ENCODE measurements around the gene SIVA1. TPM values are rescaled to one million over a fixed set of nuclear protein-coding genes. Genes with fewer than 3 reads are reported as not detected.

The SIVA1 gene
- total RNA-seq, 2 donors from 2014 or later = 72.9 TPM

DNA sequence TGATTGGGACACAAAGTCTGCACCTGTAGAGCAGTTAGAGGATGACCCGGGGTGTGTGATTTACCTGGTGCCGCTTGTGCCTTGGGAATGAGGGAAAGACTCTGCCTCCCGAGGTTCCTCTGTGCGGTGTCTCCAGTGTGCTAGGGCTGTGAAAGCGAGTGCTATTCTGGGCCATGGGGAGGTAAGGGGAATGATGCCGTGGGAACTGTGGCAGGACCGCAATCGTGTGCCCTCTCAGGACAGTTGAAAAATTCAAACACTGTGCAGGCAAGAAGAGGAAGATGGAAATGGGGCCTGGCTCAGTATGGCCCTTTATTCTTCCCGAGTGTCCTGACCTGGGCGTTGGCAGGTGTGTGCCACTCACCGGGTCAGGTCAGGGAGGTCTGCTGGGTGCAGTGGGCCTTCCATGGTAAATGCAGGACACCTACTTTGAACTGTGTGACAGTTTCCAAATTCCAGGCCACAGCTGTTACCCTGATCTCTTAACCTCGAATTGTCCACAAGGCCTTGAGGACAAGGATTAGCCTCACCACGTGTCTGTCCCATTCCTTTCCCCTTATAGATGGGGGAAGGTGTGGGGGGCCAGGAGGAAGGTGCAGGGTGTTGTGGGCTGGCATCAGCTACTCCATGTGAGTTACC is 1.4 kb downstream of the SIVA1 start:
- ATAC-seq (replicated peaks in 1 of 2) = no peak
- no peaks in the 10 kb centered on the region for H3K27me3 Mint-ChIP-seq (ENCODE audit: low read depth)
- H3K27ac Mint-ChIP-seq = peak overlapping the region; percentile 55
- no peaks in the 10 kb centered on the region for H3K9me3 Mint-ChIP-seq
- peaks cover 38% of the 10 kb centered on the region for H3K4me1 Mint-ChIP-seq (ENCODE audit: low read depth)
- peak overlapping the region; percentile 91 to 96 for H3K4me3 Mint-ChIP-seq
- no peak for DNase-seq
- H3K36me3 Mint-ChIP-seq (ENCODE audit: insufficient read depth in 2 of 2) = peaks cover 0 to 2% of the 10 kb centered on the region in 2 donors

GRCh38 chr14:104755621-104756020 is 2.7 kb downstream of the SIVA1 start:
- H3K4me1 Mint-ChIP-seq (ENCODE audit: low read depth) = peaks cover 38% of the 10 kb centered on the region
- H3K36me3 Mint-ChIP-seq (ENCODE audit: insufficient read depth in 2 of 2) = peaks cover 0 to 2% of the 10 kb centered on the region in 2 donors
- ATAC-seq (replicated peaks in 1 of 2) (no peak), DNase-seq (no peak)
- no peaks in the 10 kb centered on the region for H3K9me3 Mint-ChIP-seq
- no peak overlapping the region for H3K27ac Mint-ChIP-seq
- H3K4me3 Mint-ChIP-seq = no peak overlapping the region
- H3K27me3 Mint-ChIP-seq (ENCODE audit: low read depth) = no peaks in the 10 kb centered on the region

DNA sequence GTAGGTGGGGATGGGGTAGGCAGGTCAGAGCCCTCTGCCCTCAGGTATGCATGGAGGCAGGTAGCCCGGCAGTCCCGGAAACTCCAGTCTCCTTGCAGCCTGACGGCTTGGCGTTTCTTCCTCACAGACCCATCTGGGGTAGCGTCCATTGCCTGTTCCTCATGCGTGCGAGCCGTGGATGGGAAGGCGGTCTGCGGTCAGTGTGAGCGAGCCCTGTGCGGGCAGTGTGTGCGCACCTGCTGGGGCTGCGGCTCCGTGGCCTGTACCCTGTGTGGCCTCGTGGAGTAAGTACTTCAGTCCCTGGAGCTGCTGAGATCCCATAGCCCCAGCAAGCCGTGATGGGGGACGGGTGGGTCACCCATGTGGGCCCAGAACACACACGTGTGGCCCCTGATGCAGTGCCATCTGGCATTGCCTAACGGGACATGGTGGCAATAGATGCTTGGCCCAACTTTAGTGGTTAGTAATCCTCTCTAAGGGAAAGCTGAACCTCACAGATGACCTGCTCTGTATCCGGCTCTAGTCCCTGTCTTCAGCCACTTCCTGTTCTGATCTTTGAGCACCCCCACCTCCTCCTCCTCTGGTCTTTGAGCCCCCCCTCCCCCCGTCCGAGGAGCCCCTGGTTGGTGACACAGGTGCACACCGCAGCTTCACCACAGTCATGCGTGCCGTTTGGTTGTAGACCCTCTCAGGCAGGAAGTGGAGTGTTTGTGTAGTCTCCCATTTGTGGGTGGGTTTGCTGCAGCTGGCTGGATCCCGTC is 3.7 kb downstream of the SIVA1 start:
- Mint-ChIP-seq H3K27me3 (ENCODE audit: low read depth) (no peaks in the 10 kb centered on the region), H3K36me3 (ENCODE audit: insufficient read depth in 2 of 2) (peaks cover 2 to 3% of the 10 kb centered on the region in 2 donors), H3K4me3 (no peak overlapping the region), H3K9me3 (no peaks in the 10 kb centered on the region), H3K27ac (no peak overlapping the region), H3K4me1 (ENCODE audit: low read depth) (peaks cover 38% of the 10 kb centered on the region)
- DNase-seq (no peak), ATAC-seq (replicated peaks in 1 of 2) (no peak)

- DNase-seq (no peak), ATAC-seq (replicated peaks in 1 of 2) (no peak)
- H3K27ac Mint-ChIP-seq = no peak overlapping the region
These were observed 4.3 kb downstream of the SIVA1 start for GRCh38 chr14:104757238-104757585.

DNA sequence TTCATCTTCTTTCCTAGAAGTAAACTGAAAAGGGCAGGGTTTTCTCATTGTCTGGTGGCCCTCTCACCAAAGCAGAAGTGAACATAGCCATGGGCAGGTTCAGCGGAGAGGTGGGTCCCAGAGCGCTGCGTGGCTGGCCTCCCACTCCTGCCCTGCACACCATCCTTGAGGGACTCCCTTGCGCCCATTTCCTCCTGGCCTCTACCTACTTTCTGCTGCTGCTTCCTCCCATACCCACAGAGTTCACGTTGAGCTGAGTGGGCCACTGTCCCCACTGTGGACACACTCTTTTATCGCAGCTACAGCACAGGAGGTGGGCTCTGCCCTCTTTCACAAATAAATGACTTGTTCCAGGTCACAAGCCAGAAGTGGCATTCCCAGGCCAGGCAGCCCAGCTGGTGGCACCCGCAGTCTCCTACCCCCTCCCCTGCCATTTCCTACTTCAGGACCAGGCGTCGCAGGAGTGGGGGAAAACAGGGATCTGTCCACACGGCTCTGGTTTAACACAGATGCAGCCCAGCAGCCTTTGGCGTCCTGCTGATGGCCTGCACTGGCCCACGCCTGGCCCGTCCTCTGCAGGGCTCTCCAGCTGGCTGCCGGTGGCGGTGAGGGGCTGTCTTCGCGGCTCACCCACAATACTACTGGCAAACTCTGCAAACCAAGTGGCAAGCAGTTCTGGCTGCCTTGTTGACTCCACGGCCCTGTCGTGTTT is 4.9 kb downstream of the SIVA1 start:
- no peak for DNase-seq
- Mint-ChIP-seq H3K36me3 (ENCODE audit: insufficient read depth in 2 of 2) (peaks cover 3 to 5% of the 10 kb centered on the region in 2 donors), H3K4me3 (no peak overlapping the region), H3K9me3 (no peaks in the 10 kb centered on the region), H3K4me1 (ENCODE audit: low read depth) (peaks cover 38% of the 10 kb centered on the region), H3K27ac (no peak overlapping the region), H3K27me3 (ENCODE audit: low read depth) (no peaks in the 10 kb centered on the region)
- ATAC-seq (replicated peaks in 1 of 2) = no peak

More at GRCh38 chr14:104757238-104757585, 4.3 kb downstream of the SIVA1 start:
- H3K27me3 Mint-ChIP-seq (ENCODE audit: low read depth) = no peaks in the 10 kb centered on the region
- no peak overlapping the region for H3K4me3 Mint-ChIP-seq
- peaks cover 38% of the 10 kb centered on the region for H3K4me1 Mint-ChIP-seq (ENCODE audit: low read depth)
- no peaks in the 10 kb centered on the region for H3K9me3 Mint-ChIP-seq
- H3K36me3 Mint-ChIP-seq (ENCODE audit: insufficient read depth in 2 of 2) = peaks cover 3 to 4% of the 10 kb centered on the region in 2 donors

GRCh38 chr14:104758981-104759969 is 6.3 kb downstream of the SIVA1 start:
- ATAC-seq (replicated peaks in 1 of 2) = no peak
- peaks cover 2 to 3% of the 10 kb centered on the region in 2 donors for H3K36me3 Mint-ChIP-seq (ENCODE audit: insufficient read depth in 2 of 2)
- H3K4me1 Mint-ChIP-seq (ENCODE audit: low read depth) = peaks cover 29% of the 10 kb centered on the region
- no peaks in the 10 kb centered on the region for H3K9me3 Mint-ChIP-seq
- DNase-seq = no peak
- no peak overlapping the region for H3K4me3 Mint-ChIP-seq
- H3K27ac Mint-ChIP-seq = no peak overlapping the region
- no peaks in the 10 kb centered on the region for H3K27me3 Mint-ChIP-seq (ENCODE audit: low read depth)

DNA sequence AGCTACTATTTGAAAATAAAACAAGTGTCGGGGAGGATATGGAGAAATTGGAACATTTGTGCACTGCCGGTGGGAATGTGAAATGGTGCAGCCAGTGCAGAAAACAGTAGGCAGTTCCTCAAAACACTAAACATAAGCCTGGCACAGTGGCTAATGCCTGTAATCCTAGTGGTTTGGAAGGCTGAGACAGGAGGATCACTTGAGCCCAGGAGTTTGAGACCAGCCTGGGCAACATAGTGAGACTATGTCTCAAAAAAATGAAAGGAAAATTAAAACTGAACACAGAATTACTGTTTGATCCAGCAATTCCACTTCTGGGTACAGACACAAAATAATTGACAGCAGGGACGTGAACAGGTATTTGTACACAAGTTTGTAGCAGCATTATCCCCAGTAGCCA is 12.6 kb downstream of the SIVA1 start:
- H3K4me3 Mint-ChIP-seq = no peak overlapping the region
- H3K9me3 Mint-ChIP-seq = peaks cover 0 to 1% of the 10 kb centered on the region in 2 donors
- peaks cover 2 to 3% of the 10 kb centered on the region in 2 donors for H3K36me3 Mint-ChIP-seq (ENCODE audit: insufficient read depth in 2 of 2)
- ATAC-seq (replicated peaks in 1 of 2) = no peak
- H3K27me3 Mint-ChIP-seq (ENCODE audit: low read depth) = no peaks in the 10 kb centered on the region
- DNase-seq = no peak
- no peak overlapping the region for H3K27ac Mint-ChIP-seq
- peaks cover 8% of the 10 kb centered on the region for H3K4me1 Mint-ChIP-seq (ENCODE audit: low read depth)

DNA sequence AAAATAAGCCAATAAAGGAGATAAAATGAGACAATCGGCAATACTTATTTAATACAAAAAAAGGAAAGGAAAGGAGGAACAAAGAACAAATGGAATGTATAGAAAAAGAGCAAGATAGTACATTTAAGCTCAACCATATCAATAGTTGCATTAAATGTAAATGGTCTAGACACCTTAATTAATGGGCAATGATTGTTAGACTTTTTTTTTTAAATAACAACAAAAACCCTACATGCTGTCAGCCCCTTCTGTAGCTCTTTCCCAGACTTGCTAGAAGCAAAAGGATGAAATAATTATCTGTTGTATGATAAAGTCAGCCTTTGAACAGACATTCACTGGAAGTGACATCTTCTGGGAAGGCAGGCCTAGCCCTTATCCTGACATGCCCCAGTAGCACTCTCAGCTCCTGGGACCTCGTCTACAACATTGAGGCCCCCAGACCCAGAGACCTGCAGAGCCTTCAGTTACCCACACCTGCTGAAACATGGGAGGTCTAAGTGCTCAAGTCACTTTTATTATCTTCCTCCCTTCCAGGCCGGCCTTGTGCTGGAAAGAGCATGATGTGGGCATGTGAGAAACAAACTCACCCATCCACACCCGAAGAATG is 13.4 kb downstream of the SIVA1 start:
- Mint-ChIP-seq H3K4me1 (ENCODE audit: low read depth) (peaks cover 8% of the 10 kb centered on the region), H3K27me3 (ENCODE audit: low read depth) (no peaks in the 10 kb centered on the region)

GRCh38 chr14:104766863-104767633 is 14.1 kb downstream of the SIVA1 start:
- no peak for ATAC-seq (replicated peaks in 1 of 2)
- Mint-ChIP-seq H3K27ac (no peak overlapping the region), H3K9me3 (peaks cover 1 to 2% of the 10 kb centered on the region in 2 donors), H3K4me3 (no peak overlapping the region), H3K4me1 (ENCODE audit: low read depth) (peaks cover 8% of the 10 kb centered on the region), H3K27me3 (ENCODE audit: low read depth) (no peaks in the 10 kb centered on the region), H3K36me3 (ENCODE audit: insufficient read depth in 2 of 2) (peaks cover 6 to 9% of the 10 kb centered on the region in 2 donors)
- DNase-seq = no peak

More for the DNA sequence above, 13.4 kb downstream of the SIVA1 start:
- Mint-ChIP-seq H3K36me3 (ENCODE audit: insufficient read depth in 2 of 2) (peaks cover 4 to 5% of the 10 kb centered on the region in 2 donors), H3K4me3 (no peak overlapping the region), H3K27ac (peak overlapping the region; percentile 74), H3K9me3 (peaks cover 1 to 2% of the 10 kb centered on the region in 2 donors)
- no peak for DNase-seq
- ATAC-seq (replicated peaks in 1 of 2) = no peak

- H3K9me3 Mint-ChIP-seq = peaks cover 1 to 2% of the 10 kb centered on the region in 2 donors
- no peak overlapping the region for H3K4me3 Mint-ChIP-seq
- ATAC-seq (replicated peaks in 1 of 2) (no peak), DNase-seq (no peak)
- no peak overlapping the region for H3K27ac Mint-ChIP-seq
- H3K4me1 Mint-ChIP-seq (ENCODE audit: low read depth) = peaks cover 8% of the 10 kb centered on the region
- H3K36me3 Mint-ChIP-seq (ENCODE audit: insufficient read depth in 2 of 2) = peaks cover 4 to 11% of the 10 kb centered on the region in 2 donors
- no peaks in the 10 kb centered on the region for H3K27me3 Mint-ChIP-seq (ENCODE audit: low read depth)
These were observed 14.6 kb downstream of the SIVA1 start for GRCh38 chr14:104767634-104767918.

- ATAC-seq (replicated peaks in 1 of 2) (peak; percentile 91 to 95), DNase-seq (peak; percentile 90 to 95)
- H3K36me3 Mint-ChIP-seq (ENCODE audit: insufficient read depth in 2 of 2) = peaks cover 4 to 11% of the 10 kb centered on the region in 2 donors
- H3K27ac Mint-ChIP-seq = no peak overlapping the region
- H3K4me1 Mint-ChIP-seq (ENCODE audit: low read depth) = peaks cover 8% of the 10 kb centered on the region
- no peaks in the 10 kb centered on the region for H3K27me3 Mint-ChIP-seq (ENCODE audit: low read depth)
- H3K4me3 Mint-ChIP-seq = no peak overlapping the region
- peaks cover 1 to 2% of the 10 kb centered on the region in 2 donors for H3K9me3 Mint-ChIP-seq
These were observed 15.7 kb downstream of the SIVA1 start for GRCh38 chr14:104768437-104769323.
